Skin of body (tissue), 2 donors: ENCODE data around the gene POLE3. TPM values are rescaled to one million over a fixed set of nuclear protein-coding genes. Genes with fewer than 3 reads are reported as not detected.
"Not testable (repeated sequence)": the region's sequence is repeated elsewhere in the genome, so short reads cannot be mapped to it uniquely, and the experiment has no call there.

Source experiments
- DNase-seq: peaks from one replicate; lab custom pipeline; 2025; lab: John Stamatoyannopoulos, UW
- total RNA-seq: library from RNA; depleted of rRNA; stranded (reverse); fragments of >200 nt; gene quantifications from one replicate; pipeline ENCODE4 v1.2.3, GENCODE V29; 2014

The POLE3 gene
- total RNA-seq: 26.4 TPM

GRCh38 chr9:113410207-113410864 is at the start of gene POLE3, which contains the start of gene C9orf43:
POLE3 (minus strand) TSS chr9:113410675; CDS start chr9:113410293, 382 bp downstream.
C9orf43 (plus strand) TSS chr9:113410747; CDS start chr9:113413494, 2,747 bp downstream.
- peak; percentile 96 for DNase-seq

- DNase-seq: no peak
These were observed 45.8 kb upstream of the POLE3 start for GRCh38 chr9:113456235-113456634.

GRCh38 chr9:113454914-113455761 is 44.7 kb upstream of the POLE3 start:
- peak; percentile 52 for DNase-seq

- DNase-seq: no peak
These were observed 41.7 kb upstream of the POLE3 start for GRCh38 chr9:113452113-113452605.

- no peak for DNase-seq
These were observed 38.9 kb upstream of the POLE3 start for GRCh38 chr9:113449376-113449775.

GRCh38 chr9:113446323-113446740 is 35.9 kb upstream of the POLE3 start:
- DNase-seq: no peak

- no peak for DNase-seq
These were observed 34.3 kb upstream of the POLE3 start for GRCh38 chr9:113444736-113445135.

- not testable (repeated sequence) for DNase-seq
These were observed 27.2 kb upstream of the POLE3 start for GRCh38 chr9:113437716-113438115.

GRCh38 chr9:113436728-113437515 is 26.4 kb upstream of the POLE3 start:
- DNase-seq: no peak

GRCh38 chr9:113431191-113431590 is 20.7 kb upstream of the POLE3 start:
- no peak for DNase-seq

GRCh38 chr9:113428062-113428615 is 17.7 kb upstream of the POLE3 start:
- no peak for DNase-seq

- no peak for DNase-seq
These were observed 17.2 kb upstream of the POLE3 start for GRCh38 chr9:113427629-113428028.

- no peak for DNase-seq
These were observed 16.2 kb upstream of the POLE3 start for GRCh38 chr9:113426701-113427100.

- DNase-seq: no peak
These were observed 14.6 kb upstream of the POLE3 start for GRCh38 chr9:113425072-113425471.

GRCh38 chr9:113421726-113422125 is 11.3 kb upstream of the POLE3 start:
- no peak for DNase-seq

- DNase-seq: no peak
These were observed 6.9 kb upstream of the POLE3 start for GRCh38 chr9:113417370-113417769.

GRCh38 chr9:113416149-113416721 is 5.8 kb upstream of the POLE3 start:
- DNase-seq: no peak

- no peak for DNase-seq
These were observed 630 bp downstream of the POLE3 start for GRCh38 chr9:113409883-113410206.

- no peak for DNase-seq
These were observed 994 bp downstream of the POLE3 start for GRCh38 chr9:113409481-113409880.

GRCh38 chr9:113406873-113407511 is 3.5 kb downstream of the POLE3 start:
- peak; percentile 50 for DNase-seq

- not testable (repeated sequence) for DNase-seq
These were observed 4.1 kb downstream of the POLE3 start for GRCh38 chr9:113406353-113406752.
